K562 (cell line): ENCODE data around the gene POLG. TPM values are rescaled to one million over a fixed set of nuclear protein-coding genes. Genes with fewer than 3 reads are reported as not detected.

Source experiments
- ATAC-seq: fragments of 200-7000 bp; cut with Tn5 transposase; 3 replicates; pipeline ENCODE4 v1.9.1; 2020; ENCODE audit warnings: moderate library complexity
- BruUV-seq: library from RNA; stranded (reverse); fragments of 400-500 nt; replicated peaks from 2 replicates; lab custom pipeline; 2021; lab: Mats Ljungman, UMichigan
- CTCF ChIA-PET: fragments of 300-600 bp; formaldehyde crosslinking; extraction: SDS; loops from one replicate; lab custom pipeline; 2021; ENCODE audit warnings: low intra/inter-chr PET ratio; lab: Yijun Ruan, JAX
- POLR2A ChIA-PET: fragments of 300-600, 350-650 bp; sonication (Branson Sonifier 250); formaldehyde crosslinking; extraction: SDS; loops from one replicate; lab custom pipeline; 2021; ENCODE audit warnings: antibody characterized with exemption, inconsistent platforms; lab: Yijun Ruan, JAX
- DNase-seq, 4 experiments: peaks; one replicate each; pipeline versions ENCODE4 v3.0.0 to v3.0.0-alpha.2; 2011 to 2018; ENCODE audit warnings: low spot score in 3 of 4, mixed read lengths in 3 of 4; ENCODE audit errors: extremely low read depth in 1 of 4
- FAIRE-seq: peaks from 2 replicates; lab custom pipeline; 2011; peaks lifted over from hg19 to GRCh38; lab: Jason Lieb, UNC
- H2AFZ ChIP-seq: 2 replicates; pipeline ENCODE4 v1.6.0; 2011; ENCODE audit warnings: low read depth, low read length, control low read depth, inconsistent platforms
- H3K27ac ChIP-seq: fragments of 200-600 bp; 3 replicates; pipeline ENCODE4 v1.8.0; 2011; ENCODE audit warnings: low read depth, mild to moderate bottlenecking, control low read depth, inconsistent platforms, low read length, moderate library complexity, mixed read lengths; ENCODE audit errors: extremely low read depth
- H3K27me3 ChIP-seq, 2 experiments: fragments of 300-600 bp in 1 of 2; 2 replicates in 1 of 2; 3 replicates in 1 of 2; pipeline versions ENCODE4 v1.6.0 to v1.8.0; 2011; ENCODE audit warnings: inconsistent platforms in 2 of 2, low read length in 2 of 2, mild to moderate bottlenecking in 1 of 2, mixed read lengths in 1 of 2, moderate library complexity in 1 of 2; ENCODE audit not compliant: control insufficient read depth in 2 of 2, insufficient read depth in 2 of 2
- H3K36me3 ChIP-seq: fragments of 300-600 bp; 3 replicates; pipeline ENCODE4 v1.8.0; 2011; ENCODE audit warnings: mild to moderate bottlenecking, low read length, inconsistent platforms; ENCODE audit not compliant: control insufficient read depth, insufficient read depth
- H3K4me1 ChIP-seq, 2 experiments: fragments of 200-600 bp in 1 of 2; replicated peaks in 1 of 2; 2 replicates in 1 of 2; 3 replicates in 1 of 2; pipeline versions ENCODE4 v1.5.1 to v1.8.0; 2011; ENCODE audit warnings: inconsistent platforms in 2 of 2, low read length in 2 of 2, mild to moderate bottlenecking in 1 of 2, mixed read lengths in 1 of 2, moderate library complexity in 1 of 2; ENCODE audit not compliant: control insufficient read depth in 2 of 2, insufficient read depth in 2 of 2
- H3K4me2 ChIP-seq: 2 replicates; pipeline ENCODE4 v1.6.1; 2011; ENCODE audit warnings: low read length, control low read depth, inconsistent platforms, mixed read lengths; ENCODE audit not compliant: insufficient read depth
- H3K4me3 ChIP-seq: fragments of 200-600 bp; sonication (generic), shearing (Covaris generic); 2 replicates; pipeline ENCODE4 v1.5.1; 2016; ENCODE audit warnings: control low read depth, inconsistent platforms
- H3K79me2 ChIP-seq: fragments of 200-600 bp; 3 replicates; pipeline ENCODE4 v1.8.0; 2011; ENCODE audit warnings: low read length, inconsistent platforms; ENCODE audit not compliant: control insufficient read depth, insufficient read depth
- H3K9ac ChIP-seq, 2 experiments: 2 replicates each; pipeline versions ENCODE4 v1.6.0 to v1.6.1; 2011; ENCODE audit warnings: low read depth in 2 of 2, low read length in 2 of 2, control low read depth in 1 of 2, inconsistent platforms in 1 of 2, mild to moderate bottlenecking in 1 of 2, mixed read lengths in 1 of 2; ENCODE audit not compliant: insufficient read depth in 1 of 2
- H3K9me1 ChIP-seq: one replicate; pipeline ENCODE4 v1.6.0; 2011; ENCODE audit warnings: inconsistent platforms, mild to moderate bottlenecking, low read length, moderate library complexity; ENCODE audit not compliant: control insufficient read depth, insufficient read depth
- H3K9me3 ChIP-seq: replicated peaks from 2 replicates; pipeline ENCODE4 v1.5.1; 2011; ENCODE audit warnings: low read depth, low read length, inconsistent platforms; ENCODE audit not compliant: control insufficient read depth, insufficient read depth
- H4K20me1 ChIP-seq: replicated peaks from 2 replicates; pipeline ENCODE4 v1.6.1; 2011; ENCODE audit warnings: low read length, inconsistent platforms, mixed read lengths; ENCODE audit not compliant: control insufficient read depth, insufficient read depth
- CREB1 ChIP-seq, 2 experiments: sonication (generic) in 1 of 2; formaldehyde crosslinking in 1 of 2; IDR thresholded peaks; 2 replicates each; pipeline versions ENCODE4 v1.6.1 to v1.8.0; 2012 to 2022; ENCODE audit warnings: inconsistent platforms in 1 of 2, mild to moderate bottlenecking in 1 of 2, missing genetic modification reagents in 1 of 2, moderate library complexity in 1 of 2
- CREM ChIP-seq: IDR thresholded peaks from 2 replicates; pipeline ENCODE4 v1.6.1; 2014; ENCODE audit warnings: antibody characterized with exemption, low read depth
- MAX ChIP-seq: sonication (generic); formaldehyde crosslinking; IDR thresholded peaks from 2 replicates; pipeline ENCODE4 v1.9.0; 2022; ENCODE audit warnings: mild to moderate bottlenecking, missing genetic modification reagents
- MAZ ChIP-seq, 2 experiments: fragments of 450-650 bp in 1 of 2; sonication (generic) in 1 of 2; formaldehyde crosslinking; IDR thresholded peaks in 1 of 2; conservative IDR thresholded peaks in 1 of 2; 2 replicates each; pipeline versions ENCODE4 v1.4.0 to v1.5.0; 2020; ENCODE audit warnings: mild to moderate bottlenecking in 1 of 2, missing genetic modification reagents in 1 of 2
- MCM7 ChIP-seq, 2 experiments: fragments of 450-650 bp; IDR thresholded peaks; 2 replicates each; pipeline ENCODE4 v1.6.1; 2016 to 2018
- TGIF2 ChIP-seq: sonication (generic); formaldehyde crosslinking; IDR thresholded peaks from 2 replicates; pipeline ENCODE4 v1.8.1; 2022; ENCODE audit warnings: mild to moderate bottlenecking, missing genetic modification reagents, moderate library complexity
- ZBTB7A ChIP-seq: IDR thresholded peaks from 2 replicates; pipeline ENCODE4 v1.6.1; 2011; ENCODE audit warnings: low read depth, mild to moderate bottlenecking, low read length, moderate library complexity, borderline replicate concordance; ENCODE audit not compliant: control insufficient read depth
- ZNF224 ChIP-seq: sonication (generic); formaldehyde crosslinking; IDR thresholded peaks from 2 replicates; pipeline ENCODE4 v1.8.0; 2022; ENCODE audit warnings: mild to moderate bottlenecking, missing genetic modification reagents
- ZNF263 ChIP-seq: sonication (generic); formaldehyde crosslinking; IDR thresholded peaks from 2 replicates; pipeline ENCODE4 v1.8.0; 2022; ENCODE audit warnings: mild to moderate bottlenecking, missing genetic modification reagents, borderline replicate concordance
- ZNF592 ChIP-seq: fragments of 450-650 bp; IDR thresholded peaks from 2 replicates; pipeline ENCODE4 v1.6.1; 2017; ENCODE audit warnings: antibody characterized with exemption, mild to moderate bottlenecking
- ZNF639 ChIP-seq, 2 experiments: fragments of 200-800 bp in 1 of 2; sonication (Bioruptor generic) in 1 of 2; sonication (generic) in 1 of 2; formaldehyde crosslinking in 1 of 2; IDR thresholded peaks in 1 of 2; conservative IDR thresholded peaks in 1 of 2; 2 replicates each; pipeline versions ENCODE4 v1.5.0 to v1.6.1; 2016 to 2020; ENCODE audit warnings: missing compliant biosample characterization in 1 of 2, missing genetic modification characterization in 1 of 2, missing genetic modification reagents in 1 of 2
- ZNF766 ChIP-seq: fragments of 200-800 bp; sonication (Bioruptor generic); conservative IDR thresholded peaks from 2 replicates; pipeline ENCODE4 v1.6.1; 2016; ENCODE audit warnings: missing genetic modification characterization, missing compliant biosample characterization
- ZNF79 ChIP-seq: fragments of 250-450 bp; sonication (Bioruptor Pico); IDR thresholded peaks from 2 replicates; pipeline ENCODE4 v1.4.0; 2020; ENCODE audit warnings: low read depth, mild to moderate bottlenecking, moderate library complexity
- WGBS: fragments of 100-300 bp; shearing (Covaris generic); methylation state at CpG from one replicate; pipeline ENCODE4 v1.1.6; 2016; ENCODE audit warnings: low coverage, mixed read lengths; ENCODE audit not compliant: insufficient coverage; ENCODE audit errors: missing lambda C conversion rate; 5-methylcytosine and 5-hydroxymethylcytosine counted together
- in situ Hi-C: fragments of 300-500 bp; cut with MboI; formaldehyde crosslinking; loops from 4 replicates; pipeline ENCODE4 v1.15.0; 2018; ENCODE audit warnings: inconsistent platforms, mixed read lengths
- intact Hi-C: fragments of 100-400 bp; cut with micrococcal nuclease; formaldehyde crosslinking; loops from 2 replicates; pipeline ENCODE4 v1.14.2; 2022
- polyA plus RNA-seq, 8 experiments: library from polyadenylated mRNA; depleted of rRNA in 4 of 8; stranded (reverse) in 5 of 8; unstranded in 3 of 8; fragments of >200 nt; fragmentation: Nextera tagmentation in 2 of 8; fragmentation: Illumina TruSeq in 1 of 8; extraction: Ambion mirVana in 2 of 8; extraction: Trizol in 1 of 8; gene quantifications; 2 replicates each; pipeline versions ENCODE4 v1.2.1 to v1.2.3, GENCODE V29; 2011 to 2014; ENCODE audit warnings: inconsistent platforms in 1 of 8, missing spikeins in 1 of 8
- total RNA-seq, 7 experiments: library from RNA; depleted of rRNA in 6 of 7; stranded (reverse); fragments of >200 nt in 6 of 7; fragmentation: Illumina TruSeq in 2 of 7; extraction: Trizol in 2 of 7; gene quantifications; 2 replicates each; pipeline versions ENCODE4 v1.2.1 to v1.2.3, GENCODE V29; 2011 to 2021; ENCODE audit warnings: low replicate concordance in 1 of 7

The POLG gene
- total and polyA plus RNA-seq, 9 of the 15 experiments (the other 6 are each of a cell fraction or from before 2014, with no cell fraction given) = 15.2 to 83.8 (median 38.6) TPM

GRCh38 chr15:89361451-89362202 is 27.0 kb upstream of the POLG start:
- FAIRE-seq (peak; percentile 48), DNase-seq (peak; percentile 71 to 86 (median 83)), ATAC-seq (peak; percentile 74)
- BruUV-seq = no TSS peak
- WGBS = 4% methylated on average over 30 of the region's 41 CpGs
- ChIA-PET POLR2A (interaction anchor here (0.6 kb wide), 1 partner anchor 14 kb away, joined by 3 read pairs; no protein-coding TSS in a partner anchor), CTCF (interaction anchor here (0.6 to 1.7 kb wide), 5 partner anchors 27 to 483 kb away, joined by 3 to 7 read pairs (median 3); no protein-coding TSS in a partner anchor)
- H2AFZ ChIP-seq = no peak overlapping the region
- no peaks in the 10 kb centered on the region for H3K79me2 ChIP-seq
- H3K27ac ChIP-seq = no peak overlapping the region
- H3K9me1 ChIP-seq = no peaks in the 10 kb centered on the region
- no peak overlapping the region for H3K4me3 ChIP-seq
- H3K9me3 ChIP-seq = no peaks in the 10 kb centered on the region
- intact Hi-C loops (no loop called here), in situ Hi-C loops (loop anchor here (5.0 kb wide), 1 partner anchor 46 kb away; no protein-coding TSS in a partner anchor)
- H3K4me2 ChIP-seq = no peak overlapping the region
- H3K27me3 ChIP-seq = peaks cover 61 to 93% of the 10 kb centered on the region in 2 experiments
- no peaks in the 10 kb centered on the region for H3K36me3 ChIP-seq
- H3K9ac ChIP-seq = no peak overlapping the region
- H4K20me1 ChIP-seq = peaks cover 25% of the 10 kb centered on the region
- peaks cover 0 to 41% of the 10 kb centered on the region in 2 experiments; a peak in 2 of 5 replicates for H3K4me1 ChIP-seq
- TF ChIP-seq ZNF592 (no peak), ZNF639 (CRISPR knock-in tag; conservative IDR thresholded peaks at IDR 0.05 in 1 of 2, IDR thresholded peaks at IDR 0.05 in 1 of 2) (peak in 1 of 2 experiments; percentile 79; a peak in 1 of 4 replicates), MCM7 (IDR thresholded peaks at IDR 0.05) (no peak), ZNF224 (CRISPR knock-in tag) (peak; percentile 76; the same call in 1 of the 2 replicates), MAX (CRISPR knock-in tag) (peak; percentile 63; the same call in 1 of the 2 replicates), ZNF79 (CRISPR knock-in tag) (no peak), ZNF263 (CRISPR knock-in tag) (peak; percentile 50; the same call in 1 of the 2 replicates), CREB1 (IDR thresholded peaks at IDR 0.05) (0 out of 2 replicates have a peak, but pooled peaks have one; percentile 10), CREB1 (CRISPR knock-in tag; IDR thresholded peaks at IDR 0.05) (no peak), CREM (0 out of 2 replicates have a peak, but pooled peaks have one; percentile 49), ZNF766 (CRISPR knock-in tag) (peak; percentile 50), TGIF2 (CRISPR knock-in tag) (0 out of 2 replicates have a peak, but pooled peaks have one; percentile 37), MAZ (CRISPR knock-in tag; conservative IDR thresholded peaks at IDR 0.05 in 1 of 2, IDR thresholded peaks at IDR 0.05 in 1 of 2) (peak in 1 of 2 experiments; percentile 34; a peak in 1 of 4 replicates), ZBTB7A (no peak)
